ENCODE measurements around the gene DNAJC22.

DNA sequence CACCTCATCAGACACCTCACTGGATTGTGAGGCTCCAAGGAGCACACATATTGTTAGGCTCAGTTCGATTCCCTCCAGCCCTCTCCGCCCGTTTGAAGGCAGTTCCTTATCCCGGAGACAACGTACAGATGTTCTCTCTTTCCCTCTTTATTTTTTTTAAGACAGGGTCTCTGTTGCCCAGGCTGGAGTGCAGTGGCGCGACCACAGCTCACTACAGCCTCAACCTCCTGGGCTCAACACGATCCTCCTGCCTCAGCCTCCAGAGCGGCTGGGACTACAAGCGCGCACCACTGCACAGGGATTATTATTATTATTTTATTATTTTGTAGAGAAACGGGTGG is 24.4 kb upstream of the DNAJC22 start:
- TF ChIP-seq POLR2AphosphoS5 (IDR thresholded peaks at IDR 0.05; ENCODE audit: low read depth, low read length) (no peak), TAF1 (IDR thresholded peaks at IDR 0.05; ENCODE audit: borderline replicate concordance, insufficient read depth, low read length) (no peak), SIN3A (IDR thresholded peaks at IDR 0.05; ENCODE audit: borderline replicate concordance, insufficient read depth, low read length) (no peak), FOXP2 (optimal IDR thresholded peaks at IDR 0.05; ENCODE audit: borderline replicate concordance, extremely low read depth, extremely low read length, insufficient read depth) (no peak)
- TF ChIP-seq, protein P1, sequence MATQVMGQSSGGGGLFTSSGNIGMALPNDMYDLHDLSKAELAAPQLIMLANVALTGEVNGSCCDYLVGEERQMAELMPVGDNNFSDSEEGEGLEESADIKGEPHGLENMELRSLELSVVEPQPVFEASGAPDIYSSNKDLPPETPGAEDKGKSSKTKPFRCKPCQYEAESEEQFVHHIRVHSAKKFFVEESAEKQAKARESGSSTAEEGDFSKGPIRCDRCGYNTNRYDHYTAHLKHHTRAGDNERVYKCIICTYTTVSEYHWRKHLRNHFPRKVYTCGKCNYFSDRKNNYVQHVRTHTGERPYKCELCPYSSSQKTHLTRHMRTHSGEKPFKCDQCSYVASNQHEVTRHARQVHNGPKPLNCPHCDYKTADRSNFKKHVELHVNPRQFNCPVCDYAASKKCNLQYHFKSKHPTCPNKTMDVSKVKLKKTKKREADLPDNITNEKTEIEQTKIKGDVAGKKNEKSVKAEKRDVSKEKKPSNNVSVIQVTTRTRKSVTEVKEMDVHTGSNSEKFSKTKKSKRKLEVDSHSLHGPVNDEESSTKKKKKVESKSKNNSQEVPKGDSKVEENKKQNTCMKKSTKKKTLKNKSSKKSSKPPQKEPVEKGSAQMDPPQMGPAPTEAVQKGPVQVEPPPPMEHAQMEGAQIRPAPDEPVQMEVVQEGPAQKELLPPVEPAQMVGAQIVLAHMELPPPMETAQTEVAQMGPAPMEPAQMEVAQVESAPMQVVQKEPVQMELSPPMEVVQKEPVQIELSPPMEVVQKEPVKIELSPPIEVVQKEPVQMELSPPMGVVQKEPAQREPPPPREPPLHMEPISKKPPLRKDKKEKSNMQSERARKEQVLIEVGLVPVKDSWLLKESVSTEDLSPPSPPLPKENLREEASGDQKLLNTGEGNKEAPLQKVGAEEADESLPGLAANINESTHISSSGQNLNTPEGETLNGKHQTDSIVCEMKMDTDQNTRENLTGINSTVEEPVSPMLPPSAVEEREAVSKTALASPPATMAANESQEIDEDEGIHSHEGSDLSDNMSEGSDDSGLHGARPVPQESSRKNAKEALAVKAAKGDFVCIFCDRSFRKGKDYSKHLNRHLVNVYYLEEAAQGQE (IDR thresholded peaks at IDR 0.05; ENCODE audit: insufficient read depth in 1 of 2, low read depth in 2 of 2, low read length in 2 of 2): no peak

Measured in PFSK-1 (cell line).